ENCODE data around the gene HAL.

GRCh38 chr12:95967301-95967700 is 28.8 kb downstream of the HAL start:
- TF ChIP-seq TAF1 (IDR thresholded peaks at IDR 0.05; ENCODE audit: borderline replicate concordance, insufficient read depth, low read length) (no peak), POLR2AphosphoS5 (IDR thresholded peaks at IDR 0.05; ENCODE audit: low read depth, low read length) (no peak), REST (IDR thresholded peaks at IDR 0.05; ENCODE audit: insufficient read depth in 1 of 2, low read depth in 2 of 2, low read length in 2 of 2) (no peak)
